ENCODE measurements around the gene BTLA.

Gene BTLA

DNA sequence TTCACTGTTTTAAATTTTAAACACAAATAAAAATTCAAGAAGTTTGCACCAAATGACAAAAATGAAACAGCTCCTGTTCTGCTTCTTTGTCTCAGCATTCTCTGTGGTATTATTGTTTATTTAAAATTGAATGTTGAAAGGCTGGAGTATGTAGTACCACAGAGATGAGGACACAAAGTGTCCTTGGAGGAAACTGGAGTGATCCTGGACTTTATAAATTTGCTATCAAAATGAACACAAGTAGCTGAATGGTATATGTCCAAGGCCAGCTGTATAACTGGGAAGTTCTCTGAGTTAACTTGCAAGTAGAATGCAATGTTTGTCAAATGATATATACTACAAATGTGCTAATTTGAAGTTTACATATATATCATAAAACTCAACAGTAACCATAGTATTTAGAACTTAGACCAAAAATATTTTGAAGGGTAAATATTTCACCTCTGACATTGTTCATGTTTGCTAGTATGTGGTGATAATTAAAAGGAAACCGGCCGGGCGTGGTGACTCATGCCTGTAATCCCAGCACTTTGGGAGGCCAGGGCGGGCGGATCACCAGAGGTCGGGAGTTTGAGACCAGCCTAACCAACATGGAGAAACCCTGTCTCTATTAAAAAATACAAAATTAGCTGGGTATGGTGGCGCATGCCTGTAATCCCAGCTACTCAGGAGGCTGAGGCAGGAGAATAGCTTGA, 12.3 kb downstream of the BTLA start:
- Histone ChIP-seq H3K27ac (ENCODE audit: low read length) (no peak overlapping the region), H3K36me3 (ENCODE audit: control insufficient read depth, low read depth, low read length) (no peaks in the 10 kb centered on the region), H3K4me1 (ENCODE audit: control insufficient read depth, low read depth, low read length) (no peaks in the 10 kb centered on the region), H3K4me3 (ENCODE audit: low read length) (no peak overlapping the region), H3K9ac (ENCODE audit: low read length) (no peak overlapping the region), H3K9me3 (ENCODE audit: control insufficient read depth, low read depth, low read length) (no peaks in the 10 kb centered on the region), H3K27me3 (ENCODE audit: control insufficient read depth, insufficient read depth, low read length) (no peaks in the 10 kb centered on the region)

DNA sequence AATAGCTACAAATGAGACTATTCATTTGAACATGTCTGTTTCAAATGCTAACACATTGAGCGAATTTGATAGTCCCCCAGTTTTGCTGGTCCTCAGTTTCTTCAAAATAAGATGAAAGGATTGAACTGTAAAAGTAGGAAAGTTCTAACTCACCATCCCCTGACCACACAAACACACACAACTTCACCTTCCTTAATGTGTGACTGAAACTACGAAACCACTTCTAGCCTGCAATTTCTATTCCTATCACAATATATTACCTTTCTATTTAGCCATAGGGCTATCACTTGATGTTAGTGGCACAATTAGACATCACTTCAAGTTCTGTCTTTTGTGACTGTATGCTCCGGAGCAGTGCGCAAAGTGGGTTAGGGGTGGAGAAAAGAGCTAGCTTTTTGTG, 14.9 kb downstream of the BTLA start:
- H3K36me3 ChIP-seq (ENCODE audit: control insufficient read depth, low read depth, low read length) = no peaks in the 10 kb centered on the region
- H3K9ac ChIP-seq (ENCODE audit: low read length) = no peak overlapping the region
- H3K27me3 ChIP-seq (ENCODE audit: control insufficient read depth, insufficient read depth, low read length) = no peaks in the 10 kb centered on the region
- H3K4me1 ChIP-seq (ENCODE audit: control insufficient read depth, low read depth, low read length) = no peaks in the 10 kb centered on the region
- no peak overlapping the region for H3K27ac ChIP-seq (ENCODE audit: low read length)
- no peaks in the 10 kb centered on the region for H3K9me3 ChIP-seq (ENCODE audit: control insufficient read depth, low read depth, low read length)
- no peak overlapping the region for H3K4me3 ChIP-seq (ENCODE audit: low read length)

DNA sequence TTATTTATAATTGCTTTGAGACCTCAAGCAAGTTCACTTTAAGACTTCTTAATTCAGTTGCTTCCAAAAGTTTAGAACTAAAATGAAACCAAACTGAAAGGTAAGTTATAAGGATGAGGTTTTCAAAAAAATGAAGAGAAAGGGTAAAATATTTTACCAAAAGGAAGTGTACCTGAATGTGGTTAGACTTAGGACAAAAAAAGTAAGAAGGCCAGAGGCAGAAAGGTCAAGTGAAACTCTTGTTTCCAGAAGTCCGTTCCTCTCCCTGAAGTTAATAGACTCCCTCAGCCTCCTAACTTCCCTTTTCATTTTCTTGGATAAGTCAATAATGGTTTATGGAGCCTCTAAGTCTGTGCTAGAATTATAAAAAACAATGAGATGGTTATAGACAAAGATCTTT, 16.6 kb downstream of the BTLA start:
- H3K27ac ChIP-seq (ENCODE audit: low read length) = no peak overlapping the region
- H3K9ac ChIP-seq (ENCODE audit: low read length) = no peak overlapping the region
- H3K4me1 ChIP-seq (ENCODE audit: control insufficient read depth, low read depth, low read length) = no peaks in the 10 kb centered on the region
- no peaks in the 10 kb centered on the region for H3K27me3 ChIP-seq (ENCODE audit: control insufficient read depth, insufficient read depth, low read length)
- H3K9me3 ChIP-seq (ENCODE audit: control insufficient read depth, low read depth, low read length) = no peaks in the 10 kb centered on the region
- no peak overlapping the region for H3K4me3 ChIP-seq (ENCODE audit: low read length)
- no peaks in the 10 kb centered on the region for H3K36me3 ChIP-seq (ENCODE audit: control insufficient read depth, low read depth, low read length)

DNA sequence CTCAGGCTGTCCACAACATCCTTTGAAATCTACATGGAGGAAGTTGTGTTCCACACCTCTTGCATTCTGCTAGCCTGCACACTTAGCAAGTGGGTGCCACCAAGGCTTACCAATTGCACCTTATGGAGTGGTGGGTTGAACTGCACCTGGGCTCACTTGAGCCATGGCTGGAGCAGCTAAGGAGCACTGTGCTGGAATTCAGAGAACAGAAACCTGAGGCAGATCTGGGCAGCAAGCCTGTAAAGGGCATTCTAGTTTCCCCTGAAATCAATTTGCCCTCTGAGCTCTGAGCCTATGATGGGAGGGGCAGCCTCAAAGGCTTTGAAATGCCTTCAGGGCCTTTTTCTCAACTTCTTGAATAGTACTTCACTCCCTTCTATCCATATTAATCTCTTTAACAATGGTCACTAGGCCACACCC, 18.0 kb downstream of the BTLA start:
- Histone ChIP-seq H3K27me3 (ENCODE audit: control insufficient read depth, insufficient read depth, low read length) (no peaks in the 10 kb centered on the region), H3K36me3 (ENCODE audit: control insufficient read depth, low read depth, low read length) (no peaks in the 10 kb centered on the region), H3K27ac (ENCODE audit: low read length) (no peak overlapping the region), H3K9ac (ENCODE audit: low read length) (no peak overlapping the region), H3K4me3 (ENCODE audit: low read length) (no peak overlapping the region), H3K9me3 (ENCODE audit: control insufficient read depth, low read depth, low read length) (no peaks in the 10 kb centered on the region), H3K4me1 (ENCODE audit: control insufficient read depth, low read depth, low read length) (no peaks in the 10 kb centered on the region)

DNA sequence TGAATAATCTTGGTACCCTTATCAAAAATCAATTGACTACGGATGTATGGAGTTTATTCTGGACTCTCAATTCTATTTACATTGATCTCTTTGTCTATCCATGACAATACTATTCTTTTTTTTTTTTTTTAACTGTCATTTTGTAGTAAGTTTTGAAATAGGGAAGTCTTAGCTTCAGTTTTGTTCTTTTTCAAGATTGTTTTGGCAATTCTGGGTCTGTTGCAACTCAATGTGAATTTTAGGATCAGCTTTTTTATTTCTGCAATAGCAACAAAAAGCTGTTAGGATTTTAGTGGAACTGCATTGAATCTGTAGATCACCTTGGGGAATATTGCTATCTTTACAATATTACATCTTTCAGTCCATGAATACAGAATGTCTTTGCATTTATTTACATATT, 21.4 kb downstream of the BTLA start:
- H3K4me3 ChIP-seq (ENCODE audit: low read length) = no peak overlapping the region
- no peak overlapping the region for H3K27ac ChIP-seq (ENCODE audit: low read length)
- H3K9ac ChIP-seq (ENCODE audit: low read length) = no peak overlapping the region
- no peaks in the 10 kb centered on the region for H3K36me3 ChIP-seq (ENCODE audit: control insufficient read depth, low read depth, low read length)
- H3K9me3 ChIP-seq (ENCODE audit: control insufficient read depth, low read depth, low read length) = no peaks in the 10 kb centered on the region
- no peaks in the 10 kb centered on the region for H3K27me3 ChIP-seq (ENCODE audit: control insufficient read depth, insufficient read depth, low read length)
- no peaks in the 10 kb centered on the region for H3K4me1 ChIP-seq (ENCODE audit: control insufficient read depth, low read depth, low read length)

DNA sequence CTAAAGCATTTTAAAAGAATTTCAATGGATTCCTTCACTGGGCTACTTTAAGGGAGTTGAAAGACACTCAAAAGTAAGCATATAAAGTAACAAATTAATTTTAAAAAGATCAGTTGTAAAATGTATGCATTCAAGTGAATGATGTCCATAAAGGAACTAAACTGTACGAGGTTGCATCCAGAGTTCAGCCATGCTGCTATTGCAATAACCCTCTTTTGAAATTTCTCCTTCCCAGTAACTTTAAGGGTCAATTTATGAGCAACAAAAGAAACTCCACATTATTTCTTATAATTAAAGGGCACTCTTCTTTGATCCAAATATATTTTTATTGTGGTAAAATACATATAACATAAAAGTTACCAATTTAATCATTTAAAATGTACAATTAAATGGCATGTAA, 22.9 kb downstream of the BTLA start:
- Histone ChIP-seq H3K9ac (ENCODE audit: low read length) (no peak overlapping the region), H3K27ac (ENCODE audit: low read length) (no peak overlapping the region), H3K4me1 (ENCODE audit: control insufficient read depth, low read depth, low read length) (no peaks in the 10 kb centered on the region), H3K4me3 (ENCODE audit: low read length) (no peak overlapping the region), H3K36me3 (ENCODE audit: control insufficient read depth, low read depth, low read length) (no peaks in the 10 kb centered on the region), H3K9me3 (ENCODE audit: control insufficient read depth, low read depth, low read length) (no peaks in the 10 kb centered on the region), H3K27me3 (ENCODE audit: control insufficient read depth, insufficient read depth, low read length) (no peaks in the 10 kb centered on the region)

DNA sequence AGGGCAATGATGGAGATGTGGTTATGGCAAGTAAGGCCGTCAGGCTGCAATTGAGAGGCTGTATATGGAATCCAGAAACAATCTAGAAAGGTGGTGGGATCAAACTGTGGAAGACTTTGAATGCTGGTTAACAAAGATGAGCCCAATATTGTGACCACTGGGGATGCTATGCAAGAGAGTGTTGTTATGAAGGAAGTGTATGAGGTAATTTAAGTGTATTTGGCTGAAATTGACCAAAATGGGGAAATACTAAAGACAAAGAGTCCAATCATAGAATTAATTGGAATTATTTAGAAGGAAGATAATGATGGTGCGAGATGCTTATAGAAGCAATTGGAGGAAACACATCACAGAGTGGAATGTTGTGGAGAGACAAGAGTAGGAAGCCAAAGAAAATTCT, 24.5 kb downstream of the BTLA start:
- Histone ChIP-seq H3K4me3 (ENCODE audit: low read length) (no peak overlapping the region), H3K27ac (ENCODE audit: low read length) (no peak overlapping the region), H3K4me1 (ENCODE audit: control insufficient read depth, low read depth, low read length) (no peaks in the 10 kb centered on the region), H3K27me3 (ENCODE audit: control insufficient read depth, insufficient read depth, low read length) (no peaks in the 10 kb centered on the region), H3K36me3 (ENCODE audit: control insufficient read depth, low read depth, low read length) (no peaks in the 10 kb centered on the region), H3K9ac (ENCODE audit: low read length) (no peak overlapping the region), H3K9me3 (ENCODE audit: control insufficient read depth, low read depth, low read length) (no peaks in the 10 kb centered on the region)

DNA sequence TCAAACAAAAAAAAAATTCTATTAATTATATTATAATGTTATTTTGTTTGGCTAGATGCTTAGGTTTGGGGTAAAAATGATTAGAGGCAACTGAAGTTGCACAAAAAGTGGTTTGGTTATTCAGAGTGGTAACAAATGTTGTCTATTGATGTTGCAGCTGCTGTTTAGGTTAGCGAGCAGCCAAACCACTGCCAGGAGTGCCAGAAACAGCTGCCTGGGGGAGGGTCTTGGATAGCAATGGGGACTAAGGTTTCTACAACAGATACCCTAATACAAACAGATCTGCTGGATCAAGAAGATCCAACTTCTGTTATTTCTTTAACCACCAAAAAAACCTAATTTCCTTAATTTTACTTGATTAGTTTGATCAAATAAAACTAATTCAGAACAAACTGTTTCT, 26.6 kb downstream of the BTLA start:
- no peaks in the 10 kb centered on the region for H3K36me3 ChIP-seq (ENCODE audit: control insufficient read depth, low read depth, low read length)
- H3K27me3 ChIP-seq (ENCODE audit: control insufficient read depth, insufficient read depth, low read length) = no peaks in the 10 kb centered on the region
- no peaks in the 10 kb centered on the region for H3K9me3 ChIP-seq (ENCODE audit: control insufficient read depth, low read depth, low read length)
- no peak overlapping the region for H3K4me3 ChIP-seq (ENCODE audit: low read length)
- H3K9ac ChIP-seq (ENCODE audit: low read length) = no peak overlapping the region
- H3K27ac ChIP-seq (ENCODE audit: low read length) = no peak overlapping the region
- no peaks in the 10 kb centered on the region for H3K4me1 ChIP-seq (ENCODE audit: control insufficient read depth, low read depth, low read length)

DNA sequence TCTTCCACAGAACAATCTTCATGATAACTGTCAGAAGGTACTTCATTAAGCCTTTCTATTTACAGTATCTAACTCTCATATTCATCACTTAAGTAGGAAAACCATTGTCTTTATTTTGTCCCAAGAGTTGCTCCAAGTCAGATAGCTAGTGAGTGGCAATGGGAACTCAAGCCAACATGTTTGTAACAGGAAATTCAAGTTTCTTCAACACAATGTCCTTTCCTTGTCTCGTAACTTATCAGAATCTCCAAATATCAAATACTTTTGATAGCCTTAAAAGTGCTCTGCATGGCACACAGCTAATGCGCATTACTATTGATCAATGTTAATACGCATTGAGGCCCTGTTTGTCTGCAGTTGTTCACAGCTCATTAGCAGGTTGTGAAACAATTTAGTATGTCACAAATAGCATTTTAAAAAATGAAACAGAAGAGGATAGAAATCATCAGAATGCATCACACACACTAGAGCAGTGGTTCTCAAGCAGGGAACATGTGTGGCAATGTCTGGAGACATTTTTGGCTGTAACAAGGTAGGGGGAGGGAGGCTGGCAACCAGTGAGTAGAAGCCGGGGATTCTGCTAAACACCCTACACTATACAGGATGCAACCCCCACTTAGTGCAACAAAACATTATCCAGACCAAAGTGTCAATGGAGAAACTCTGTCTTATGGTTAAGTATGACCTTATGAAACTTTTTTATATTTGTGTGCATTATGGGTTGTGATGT, 27.5 kb downstream of the BTLA start:
- Histone ChIP-seq H3K9me3 (ENCODE audit: control insufficient read depth, low read depth, low read length) (no peaks in the 10 kb centered on the region), H3K27ac (ENCODE audit: low read length) (no peak overlapping the region), H3K4me3 (ENCODE audit: low read length) (no peak overlapping the region), H3K9ac (ENCODE audit: low read length) (no peak overlapping the region), H3K27me3 (ENCODE audit: control insufficient read depth, insufficient read depth, low read length) (no peaks in the 10 kb centered on the region), H3K36me3 (ENCODE audit: control insufficient read depth, low read depth, low read length) (no peaks in the 10 kb centered on the region), H3K4me1 (ENCODE audit: control insufficient read depth, low read depth, low read length) (no peaks in the 10 kb centered on the region)

DNA sequence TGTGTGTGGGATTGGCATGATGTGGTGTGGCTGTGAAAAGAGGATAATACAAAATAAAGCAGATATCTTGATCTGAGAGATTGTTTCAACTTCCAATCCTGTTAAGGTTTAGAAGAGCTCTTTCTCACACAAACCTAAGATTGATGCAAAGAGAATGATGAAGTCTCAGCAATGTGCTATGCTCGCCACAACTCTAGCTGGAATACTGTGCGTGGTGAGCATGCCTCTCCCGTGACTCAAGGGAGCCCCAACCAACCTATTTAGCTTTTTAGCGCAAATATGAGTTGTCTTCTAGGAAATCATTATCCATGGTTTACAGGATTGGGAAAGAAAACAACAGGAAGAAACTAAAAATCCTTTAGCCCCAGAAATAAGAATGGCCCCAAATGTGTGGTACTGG, 28.5 kb downstream of the BTLA start:
- Histone ChIP-seq H3K9ac (ENCODE audit: low read length) (no peak overlapping the region), H3K36me3 (ENCODE audit: control insufficient read depth, low read depth, low read length) (no peaks in the 10 kb centered on the region), H3K4me1 (ENCODE audit: control insufficient read depth, low read depth, low read length) (no peaks in the 10 kb centered on the region)

DNA sequence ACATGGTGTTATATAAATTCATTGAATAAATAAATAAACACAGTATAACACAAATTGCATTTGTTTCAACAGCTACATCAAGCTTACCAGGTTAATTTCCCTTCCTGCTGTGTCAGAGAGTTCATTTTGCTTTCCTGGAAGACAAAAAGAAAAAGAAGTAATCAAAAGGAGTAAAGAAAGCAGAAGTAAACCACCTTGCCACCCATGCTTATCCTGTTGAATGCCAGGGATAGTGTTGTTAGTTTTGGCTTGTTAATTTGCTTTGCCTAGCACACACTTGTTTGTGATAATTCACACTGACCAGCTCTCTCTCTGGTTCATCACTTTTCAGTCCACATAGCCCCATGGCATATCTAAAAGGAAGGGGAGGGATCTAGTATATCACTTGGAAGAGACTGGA, 29.6 kb downstream of the BTLA start:
- Histone ChIP-seq H3K4me3 (ENCODE audit: low read length) (no peak overlapping the region), H3K36me3 (ENCODE audit: control insufficient read depth, low read depth, low read length) (no peaks in the 10 kb centered on the region), H3K9me3 (ENCODE audit: control insufficient read depth, low read depth, low read length) (no peaks in the 10 kb centered on the region), H3K27me3 (ENCODE audit: control insufficient read depth, insufficient read depth, low read length) (no peaks in the 10 kb centered on the region), H3K4me1 (ENCODE audit: control insufficient read depth, low read depth, low read length) (no peaks in the 10 kb centered on the region), H3K27ac (ENCODE audit: low read length) (no peak overlapping the region), H3K9ac (ENCODE audit: low read length) (no peak overlapping the region)

More for the DNA sequence above, 28.5 kb downstream of the BTLA start:
- H3K9me3 ChIP-seq (ENCODE audit: control insufficient read depth, low read depth, low read length) = no peaks in the 10 kb centered on the region
- no peaks in the 10 kb centered on the region for H3K27me3 ChIP-seq (ENCODE audit: control insufficient read depth, insufficient read depth, low read length)
- H3K27ac ChIP-seq (ENCODE audit: low read length) = no peak overlapping the region
- no peak overlapping the region for H3K4me3 ChIP-seq (ENCODE audit: low read length)

DNA sequence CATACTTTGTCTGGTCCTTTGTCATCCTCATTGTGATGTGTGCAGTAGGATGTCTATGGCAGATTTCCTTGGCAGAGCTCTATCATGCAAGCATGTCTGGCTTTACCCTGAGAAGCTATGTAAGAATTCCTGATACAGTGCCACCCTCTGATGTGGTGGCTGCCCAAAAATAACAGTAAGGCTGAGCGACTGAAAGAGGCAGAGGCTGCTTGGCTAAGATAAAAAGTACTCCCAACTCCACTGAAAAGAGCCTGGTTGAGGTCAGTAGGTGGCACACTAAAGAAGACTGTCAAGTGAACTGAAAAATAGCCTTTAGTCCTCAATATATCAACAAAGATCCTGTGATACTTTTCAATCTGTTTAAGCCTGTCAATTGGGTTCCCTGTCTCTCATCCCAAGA, 31.7 kb downstream of the BTLA start:
- Histone ChIP-seq H3K36me3 (ENCODE audit: control insufficient read depth, low read depth, low read length) (no peaks in the 10 kb centered on the region), H3K27me3 (ENCODE audit: control insufficient read depth, insufficient read depth, low read length) (no peaks in the 10 kb centered on the region), H3K9me3 (ENCODE audit: control insufficient read depth, low read depth, low read length) (no peaks in the 10 kb centered on the region), H3K9ac (ENCODE audit: low read length) (no peak overlapping the region), H3K27ac (ENCODE audit: low read length) (no peak overlapping the region), H3K4me3 (ENCODE audit: low read length) (no peak overlapping the region), H3K4me1 (ENCODE audit: control insufficient read depth, low read depth, low read length) (no peaks in the 10 kb centered on the region)
